ENCODE measurements around the gene CCDC39.
"Not testable (repeated sequence)": the region's sequence is repeated elsewhere in the genome, so short reads cannot be mapped to it uniquely, and the experiment has no call there.

Gene CCDC39

DNA sequence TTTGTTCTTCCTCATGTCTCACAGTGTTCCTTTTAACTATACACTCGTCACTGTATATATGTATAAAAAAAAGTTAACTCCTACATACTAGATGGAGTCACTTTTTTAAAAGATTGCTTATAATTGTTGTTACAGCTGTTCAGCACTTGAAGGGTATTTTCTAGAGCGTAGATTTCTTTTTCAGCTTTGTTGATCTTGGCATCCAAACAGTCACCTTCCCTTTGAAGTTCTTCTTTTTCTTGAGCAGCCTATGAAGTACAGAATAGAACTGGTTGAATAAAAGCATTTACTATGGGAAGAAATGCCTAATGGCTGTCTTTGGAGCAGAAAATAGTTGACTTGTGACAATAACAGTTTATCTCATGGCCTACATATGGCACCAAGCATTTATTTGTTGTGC lies 59.6 kb downstream of the CCDC39 start:
- DNase-seq, result no peak

DNA sequence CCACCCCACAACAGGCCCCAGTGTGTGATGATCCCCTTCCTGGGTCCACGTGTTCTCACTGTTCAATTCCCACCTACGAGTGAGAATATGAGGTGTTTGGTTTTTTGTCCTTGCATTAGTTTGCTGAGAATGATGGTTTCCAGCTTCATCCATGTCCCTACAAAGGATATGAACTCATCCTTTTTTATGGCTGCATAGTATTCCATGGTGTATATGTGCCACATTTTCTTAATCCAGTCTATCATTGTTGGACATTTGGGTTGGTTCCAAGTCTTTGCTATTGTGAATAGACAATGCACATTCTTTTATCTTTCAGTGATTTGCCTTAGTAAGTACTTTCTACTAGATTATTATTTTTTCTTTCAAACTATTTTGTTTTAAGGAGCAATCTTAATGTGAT lies 60.7 kb downstream of the CCDC39 start:
- DNase-seq, result not testable (repeated sequence)

DNA sequence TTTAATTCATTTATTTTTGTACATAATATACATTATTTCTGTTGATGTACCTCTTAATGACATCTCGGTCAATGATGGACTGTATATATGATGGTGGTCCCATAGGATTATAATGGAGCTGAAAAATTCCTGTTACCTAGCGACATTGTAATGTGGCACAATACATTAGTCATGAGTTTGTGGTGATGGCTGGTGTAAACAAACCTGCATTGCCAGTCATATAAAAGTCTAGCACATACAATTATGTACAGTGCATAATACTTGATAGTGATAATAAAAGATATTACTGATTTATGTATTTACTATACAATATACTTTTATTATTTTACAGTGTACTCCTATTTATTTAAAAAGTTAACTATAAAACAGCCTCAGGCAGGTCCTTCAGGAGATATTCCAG lies 62.2 kb downstream of the CCDC39 start:
- no peak for DNase-seq

DNA sequence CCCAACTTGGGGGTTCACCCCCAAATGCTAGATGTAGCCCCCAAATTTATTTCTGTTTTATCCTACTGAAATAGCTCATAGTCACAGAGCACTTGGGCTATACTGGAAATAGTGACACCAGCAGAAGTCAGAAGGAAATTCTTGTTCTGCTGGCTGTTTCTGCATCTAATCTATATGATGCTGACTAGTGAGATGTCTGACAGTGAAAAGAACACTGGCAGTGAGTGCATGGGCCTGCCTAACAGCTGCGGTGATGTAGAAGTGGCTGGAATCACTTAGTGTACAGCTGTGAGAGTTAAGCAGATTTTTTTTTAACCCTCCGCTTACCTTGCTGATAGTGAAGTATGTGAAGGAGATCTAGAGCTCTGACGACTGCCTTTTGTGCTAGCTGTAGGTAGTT lies 63.3 kb downstream of the CCDC39 start:
- DNase-seq, result no peak

GRCh38 chr3:180612364-180612763 lies 66.9 kb downstream of the CCDC39 start:
- no peak for DNase-seq

- DNase-seq, result no peak
These were observed 68.3 kb downstream of the CCDC39 start for GRCh38 chr3:180611006-180611405.

GRCh38 chr3:180601688-180602666 lies 77.3 kb downstream of the CCDC39 start, which contains the start of gene TTC14:
TTC14 (plus strand) TSS chr3:180602163; CDS start chr3:180602262, 99 bp downstream.
- DNase-seq, result peak; percentile 80

DNA sequence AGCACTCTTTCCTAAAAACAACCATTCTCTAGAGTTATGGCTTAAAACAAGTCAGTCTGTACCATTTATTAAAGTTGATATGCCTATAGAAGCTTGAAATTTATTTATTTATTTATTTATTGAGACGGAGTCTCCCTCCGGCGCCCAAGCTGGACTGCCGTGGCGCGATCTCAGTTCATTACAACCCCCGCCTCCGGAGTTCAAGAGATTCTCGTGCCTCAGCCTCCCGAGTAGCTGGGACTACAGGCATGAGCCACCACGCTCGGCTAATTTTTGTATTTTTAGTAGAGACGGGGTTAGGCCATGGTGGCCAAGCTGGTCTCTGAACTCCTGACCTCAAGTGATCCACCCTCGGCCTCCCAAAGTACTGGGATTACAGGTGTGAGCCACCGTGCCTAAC lies 78.8 kb downstream of the CCDC39 start:
- DNase-seq, result no peak

DNA sequence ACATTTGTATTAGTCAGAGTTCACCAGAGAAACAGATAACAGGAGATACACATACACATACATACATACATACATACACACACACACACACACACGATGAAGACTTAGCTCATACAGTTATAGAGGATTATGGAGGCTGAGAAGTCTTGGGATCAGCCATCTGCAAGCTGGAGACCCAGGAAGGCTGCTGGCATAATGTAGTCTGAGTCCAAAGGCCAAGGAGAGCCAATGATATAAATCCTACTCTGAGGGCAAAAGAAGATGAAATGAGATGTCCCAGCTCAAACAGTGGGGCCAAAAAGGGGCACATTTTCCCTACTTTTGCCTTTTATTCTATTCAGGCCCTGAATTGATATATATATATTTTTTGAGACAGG lies 83.7 kb downstream of the CCDC39 start:
- DNase-seq, result no peak

DNA sequence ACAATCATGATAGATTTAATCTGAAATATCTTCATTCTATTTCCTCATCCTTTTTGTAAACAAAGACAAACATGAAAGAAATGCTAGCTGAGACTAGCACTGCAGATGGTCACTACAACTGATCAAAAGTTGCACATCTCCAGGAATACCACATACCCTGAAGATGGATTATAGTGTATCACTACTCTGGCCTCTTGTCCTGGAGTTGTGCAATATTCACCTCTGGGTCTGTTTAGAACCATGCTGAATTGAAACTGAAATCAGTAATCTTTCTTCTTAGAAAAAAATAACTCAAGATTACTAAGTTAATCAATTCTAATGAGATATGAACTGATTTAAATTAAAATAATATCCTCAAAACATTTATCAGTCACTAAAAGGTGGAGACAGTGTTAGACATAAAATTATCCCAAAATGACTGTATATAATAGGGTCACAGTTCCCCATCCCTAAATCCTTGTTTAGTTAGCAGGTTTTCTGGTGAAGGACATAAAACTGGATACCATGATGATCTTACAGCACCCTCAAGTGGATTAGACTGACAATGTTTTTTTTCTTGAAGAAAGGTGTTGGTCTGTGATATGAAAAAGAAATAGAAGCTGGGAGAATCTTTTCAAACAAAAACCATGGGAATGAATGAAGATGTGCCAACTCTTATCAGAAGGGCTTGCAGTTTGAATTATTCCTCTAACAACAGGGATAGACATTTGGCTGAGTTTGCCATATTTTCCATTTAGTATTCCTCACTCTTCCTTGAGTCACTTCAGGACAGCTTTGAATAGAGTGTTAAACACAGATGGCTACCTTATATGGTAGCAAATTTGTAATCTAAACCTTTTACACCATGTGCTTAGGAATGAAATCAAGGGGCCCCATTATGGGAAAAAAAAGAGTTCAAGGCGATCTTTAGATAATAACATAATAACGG lies 84.4 kb downstream of the CCDC39 start:
- DNase-seq, result no peak

DNA sequence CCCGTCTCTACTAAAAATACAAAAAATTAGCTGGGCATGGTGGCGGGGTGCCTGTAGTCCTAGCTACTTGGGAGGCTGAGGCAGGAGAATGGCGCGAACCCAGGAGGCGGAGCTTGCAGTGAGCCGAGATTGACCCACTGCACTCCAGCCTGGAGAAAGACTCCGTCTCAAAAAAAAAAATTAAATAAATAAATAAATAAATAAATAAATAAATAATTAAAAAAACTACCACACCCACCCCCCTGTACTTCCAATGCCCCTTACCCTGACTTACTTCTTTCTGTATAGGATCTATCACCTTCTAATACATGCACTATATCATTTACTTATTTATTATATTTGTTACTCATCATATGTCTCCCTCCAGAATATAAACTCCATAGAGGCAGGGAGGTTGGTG lies 85.7 kb downstream of the CCDC39 start:
- DNase-seq, result not testable (repeated sequence)

DNA sequence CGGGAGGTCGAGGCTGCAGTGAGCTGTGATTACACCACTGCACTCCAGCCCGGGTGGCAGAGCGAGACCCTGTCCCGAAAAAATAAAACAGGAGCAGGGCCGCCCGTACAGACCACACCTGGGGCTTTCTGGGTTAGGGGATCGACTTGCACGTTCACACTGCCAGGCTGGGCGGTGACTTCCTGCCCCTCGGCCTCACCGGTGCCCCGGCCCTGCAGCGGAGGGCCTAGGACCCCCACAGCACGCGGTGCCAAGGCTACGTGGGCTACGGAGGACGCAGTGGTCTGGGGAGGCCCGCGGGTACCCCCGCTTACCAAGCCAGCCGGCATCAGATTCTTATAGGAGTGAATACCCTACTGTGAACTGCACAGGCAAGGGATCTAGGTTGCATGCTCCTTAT lies 88.9 kb downstream of the CCDC39 start:
- no peak for DNase-seq

- no peak for DNase-seq
These were observed 98.4 kb downstream of the CCDC39 start for GRCh38 chr3:180580934-180581333.

- DNase-seq, result no peak
These were observed 103.7 kb downstream of the CCDC39 start for GRCh38 chr3:180575571-180575970.

DNA sequence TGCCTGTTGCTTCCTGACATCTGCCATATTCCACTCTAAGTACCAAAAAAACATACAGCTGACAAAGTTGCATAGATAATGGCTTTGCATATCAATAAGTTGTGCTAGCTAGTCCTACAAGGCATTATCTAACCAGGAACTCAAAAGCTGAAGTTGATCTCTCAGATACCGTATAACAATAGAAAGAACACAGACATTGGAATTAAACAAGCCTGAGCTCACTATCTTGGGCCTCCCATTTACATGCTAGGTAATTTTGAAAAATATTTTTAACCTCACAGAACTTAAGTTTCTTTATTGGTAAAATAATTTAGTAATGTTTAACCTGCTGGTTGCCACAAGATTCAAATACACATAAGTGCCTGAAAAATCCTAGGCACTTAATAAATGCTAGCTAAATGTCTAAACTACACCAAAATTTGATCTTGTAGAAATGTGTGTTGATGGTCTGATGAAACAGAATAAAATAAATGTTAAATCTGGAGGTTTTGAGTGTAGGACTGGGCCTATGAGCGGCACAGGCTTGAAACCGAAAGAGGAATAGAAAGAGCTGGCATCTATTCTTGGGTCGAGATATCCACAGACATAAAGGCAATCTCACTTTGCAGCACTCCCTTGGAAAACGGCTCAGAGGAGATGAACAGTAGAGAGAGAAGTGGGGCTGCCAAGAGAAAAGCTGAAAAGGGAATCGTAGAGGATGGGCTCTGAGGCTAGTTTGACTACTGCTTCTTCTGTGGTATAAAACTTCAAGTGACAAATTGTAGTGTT lies 107.3 kb downstream of the CCDC39 start:
- DNase-seq, result no peak

DNA sequence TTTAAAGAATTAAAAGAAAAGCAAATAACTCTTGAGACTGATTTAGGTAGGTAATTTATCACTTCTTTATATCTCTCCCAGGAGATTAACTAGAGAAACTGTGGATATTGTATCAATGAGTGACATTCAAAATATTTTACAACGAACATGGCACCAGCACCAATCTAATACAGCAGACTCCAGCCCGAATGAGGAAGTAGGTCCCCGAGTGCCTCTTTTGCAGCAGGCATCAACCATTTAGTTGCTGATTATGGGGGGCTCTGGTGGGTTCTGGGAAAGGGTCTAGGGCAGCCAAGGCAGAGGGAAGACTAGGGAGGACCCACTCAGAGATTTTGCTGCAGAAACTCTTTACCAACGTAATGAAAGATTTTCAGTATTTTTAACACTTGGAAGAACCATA lies 109.1 kb downstream of the CCDC39 start:
- no peak for DNase-seq

DNA sequence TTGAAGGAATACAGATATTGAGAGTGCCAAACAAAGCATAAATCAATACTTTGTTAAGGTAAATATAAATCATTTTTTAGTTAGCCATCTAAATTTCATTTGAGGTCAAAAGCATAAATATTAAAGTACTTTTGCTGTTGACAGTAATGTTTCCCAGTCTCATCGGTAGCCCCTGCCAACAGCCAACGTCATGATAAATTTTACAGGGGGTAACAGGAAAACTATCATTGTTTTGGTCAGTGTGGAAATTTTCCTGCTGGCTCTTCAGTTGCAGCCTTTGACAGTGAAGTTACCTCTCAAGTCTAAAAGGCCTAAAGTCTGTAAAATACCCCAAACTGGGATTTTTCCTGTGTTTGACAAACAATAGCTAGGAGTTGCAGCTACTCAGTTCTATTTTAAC lies 114.6 kb downstream of the CCDC39 start:
- DNase-seq, result no peak

All from KG1 (cell line).